Right kidney (tissue), 1 donor: ENCODE data around the gene CHST12.

ENCODE experiments used
- DNase-seq: peaks from one replicate; pipeline ENCODE4 v3.0.0-alpha.2; 2016

CHST12 gene

GRCh38 chr7:2479276-2480069 is 76.1 kb downstream of the CHST12 start:
- no peak for DNase-seq

GRCh38 chr7:2480070-2480408 is 76.6 kb downstream of the CHST12 start:
- peak; percentile 60 for DNase-seq

GRCh38 chr7:2481195-2481594 is 77.8 kb downstream of the CHST12 start:
- DNase-seq, result no peak

- DNase-seq, result no peak
These were observed 79.5 kb downstream of the CHST12 start for GRCh38 chr7:2482725-2483451.

- no peak for DNase-seq
These were observed 80.1 kb downstream of the CHST12 start for GRCh38 chr7:2483494-2483893.

- no peak for DNase-seq
These were observed 81.5 kb downstream of the CHST12 start for GRCh38 chr7:2484868-2485267.

GRCh38 chr7:2487586-2488271 is 84.3 kb downstream of the CHST12 start:
- peak; percentile 25 for DNase-seq

- peak; percentile 3 for DNase-seq
These were observed 84.8 kb downstream of the CHST12 start for GRCh38 chr7:2488272-2488645.

- peak; percentile 5 for DNase-seq
These were observed 85.3 kb downstream of the CHST12 start for GRCh38 chr7:2488681-2489080.

GRCh38 chr7:2490181-2490651 is 86.8 kb downstream of the CHST12 start:
- peak; percentile 23 for DNase-seq

- no peak for DNase-seq
These were observed 88.6 kb downstream of the CHST12 start for GRCh38 chr7:2492038-2492437.

GRCh38 chr7:2493205-2494164 is 90.1 kb downstream of the CHST12 start:
- peak; percentile 9 for DNase-seq

GRCh38 chr7:2494191-2495130 is 91.0 kb downstream of the CHST12 start:
- peak; percentile 18 for DNase-seq

- peak; percentile 33 for DNase-seq
These were observed 92.2 kb downstream of the CHST12 start for GRCh38 chr7:2495418-2496299.

- DNase-seq, result no peak
These were observed 93.0 kb downstream of the CHST12 start for GRCh38 chr7:2496375-2496774.

GRCh38 chr7:2497065-2497464 is 93.7 kb downstream of the CHST12 start:
- no peak for DNase-seq

- peak; percentile 70 for DNase-seq
These were observed 94.3 kb downstream of the CHST12 start for GRCh38 chr7:2497500-2498336.
